HG02623 (cell line): ENCODE data around the gene MAP3K8.

Experiments used
- ATAC-seq: cut with Tn5 transposase; IDR thresholded peaks from one replicate; pipeline ENCODE4 v1.9.1; 2021; ENCODE audit warnings: moderate library complexity; ENCODE audit not compliant: unreplicated experiment

The MAP3K8 gene

GRCh38 chr10:30489346-30489745 is 55.4 kb downstream of the MAP3K8 start:
- ATAC-seq, result no peak

- ATAC-seq, result no peak
These were observed 56.5 kb downstream of the MAP3K8 start for GRCh38 chr10:30490289-30491000.

GRCh38 chr10:30491204-30491915 is 57.4 kb downstream of the MAP3K8 start:
- no peak for ATAC-seq

GRCh38 chr10:30491916-30492515 is 58.0 kb downstream of the MAP3K8 start:
- ATAC-seq, result no peak

GRCh38 chr10:30493609-30494530 is 59.9 kb downstream of the MAP3K8 start:
- no peak for ATAC-seq

GRCh38 chr10:30494558-30494957 is 60.6 kb downstream of the MAP3K8 start:
- no peak for ATAC-seq

- no peak for ATAC-seq
These were observed 61.7 kb downstream of the MAP3K8 start for GRCh38 chr10:30495687-30496086.

- no peak for ATAC-seq
These were observed 65.8 kb downstream of the MAP3K8 start for GRCh38 chr10:30499816-30500215.

GRCh38 chr10:30500534-30500933 is 66.5 kb downstream of the MAP3K8 start:
- no peak for ATAC-seq

GRCh38 chr10:30500963-30501504 is 67.0 kb downstream of the MAP3K8 start:
- ATAC-seq, result no peak

- ATAC-seq, result peak; percentile 66
These were observed 68.5 kb downstream of the MAP3K8 start for GRCh38 chr10:30502266-30503060.

GRCh38 chr10:30503700-30504266 is 69.8 kb downstream of the MAP3K8 start:
- ATAC-seq, result no peak

GRCh38 chr10:30505543-30506298 is 71.7 kb downstream of the MAP3K8 start:
- no peak for ATAC-seq

GRCh38 chr10:30509508-30509907 is 75.5 kb downstream of the MAP3K8 start:
- ATAC-seq, result no peak

GRCh38 chr10:30510184-30510931 is 76.4 kb downstream of the MAP3K8 start:
- ATAC-seq, result peak; percentile 87

- peak; percentile 32 for ATAC-seq
These were observed 77.1 kb downstream of the MAP3K8 start for GRCh38 chr10:30510932-30511700.
